GM04503 (cell line): Measurements from ENCODE around the gene DST.
A peak's percentile ranks its signal among the peaks of the same experiment; 100 is the strongest.

ENCODE experiments used
- DNase-seq: peaks from one replicate; pipeline ENCODE4 v3.0.0-alpha.2; 2012; ENCODE audit warnings: low read depth

The DST gene

GRCh38 chr6:56642366-56643261 lies at the start of gene DST:
Gene DST, minus strand, starts transcription at chr6:56642889.
- DNase-seq, result peak; percentile 88

GRCh38 chr6:56691814-56692213 lies 49.1 kb upstream of the DST start:
- DNase-seq, result no peak

GRCh38 chr6:56691286-56691595 lies 48.6 kb upstream of the DST start:
- DNase-seq, result no peak

GRCh38 chr6:56690519-56691285 lies 48.0 kb upstream of the DST start:
- DNase-seq, result peak; percentile 61

GRCh38 chr6:56689663-56690062 lies 47.0 kb upstream of the DST start:
- no peak for DNase-seq

GRCh38 chr6:56689114-56689513 lies 46.4 kb upstream of the DST start:
- no peak for DNase-seq

GRCh38 chr6:56688521-56688920 lies 45.8 kb upstream of the DST start:
- DNase-seq, result no peak

GRCh38 chr6:56687551-56687950 lies 44.9 kb upstream of the DST start:
- DNase-seq, result no peak

- DNase-seq, result no peak
Observed at GRCh38 chr6:56686429-56686828, 43.7 kb upstream of the DST start.

- DNase-seq, result no peak
Observed at GRCh38 chr6:56685994-56686393, 43.3 kb upstream of the DST start.

GRCh38 chr6:56685102-56685733 lies 42.5 kb upstream of the DST start:
- DNase-seq, result no peak

GRCh38 chr6:56684342-56685101 lies 41.8 kb upstream of the DST start:
- DNase-seq, result no peak

GRCh38 chr6:56683882-56684281 lies 41.2 kb upstream of the DST start:
- peak; percentile 81 for DNase-seq

- DNase-seq, result no peak
Observed at GRCh38 chr6:56682635-56683034, 39.9 kb upstream of the DST start.

- no peak for DNase-seq
Observed at GRCh38 chr6:56677559-56677958, 34.9 kb upstream of the DST start.

GRCh38 chr6:56671651-56672461 lies 29.2 kb upstream of the DST start:
- DNase-seq, result no peak

GRCh38 chr6:56671160-56671559 lies 28.5 kb upstream of the DST start:
- no peak for DNase-seq

- DNase-seq, result no peak
Observed at GRCh38 chr6:56669041-56669440, 26.4 kb upstream of the DST start.

- DNase-seq, result no peak
Observed at GRCh38 chr6:56668158-56668557, 25.5 kb upstream of the DST start.

GRCh38 chr6:56667336-56667735 lies 24.6 kb upstream of the DST start:
- DNase-seq, result no peak

GRCh38 chr6:56664029-56664428 lies 21.3 kb upstream of the DST start:
- no peak for DNase-seq
